AG04449 (cell line): Measurements from ENCODE around the gene SLC2A1.
A peak's percentile ranks its signal among the peaks of the same experiment; 100 is the strongest.

Source experiments
- CTCF ChIA-PET: fragments of 350-600 bp; formaldehyde crosslinking; extraction: SDS; loops from one replicate; lab custom pipeline; 2021; ENCODE audit warnings: antibody characterized with exemption; lab: Yijun Ruan, JAX
- POLR2A ChIA-PET: fragments of 400-600, 350-600 bp; formaldehyde crosslinking; extraction: SDS; loops from one replicate; lab custom pipeline; 2020; ENCODE audit warnings: antibody characterized with exemption, inconsistent platforms; lab: Yijun Ruan, JAX
- DNase-seq: peaks from one replicate; pipeline ENCODE4 v3.0.0-alpha.2; 2010; ENCODE audit warnings: low read depth, low spot score
- H3K4me3 ChIP-seq: 2 replicates; pipeline ENCODE4 v1.5.1; 2011; ENCODE audit warnings: low read depth, mild to moderate bottlenecking, control low read depth, low read length
- CTCF ChIP-seq: IDR thresholded peaks from one replicate; pipeline ENCODE4 v1.5.1; 2011; ENCODE audit warnings: mild to moderate bottlenecking, moderate library complexity, low read length, control low read depth, inconsistent platforms; ENCODE audit not compliant: insufficient read depth; ENCODE audit errors: missing control alignments

SLC2A1 gene

GRCh38 chr1:42953182-42954180, 5.2 kb downstream of the SLC2A1 start:
- H3K4me3 ChIP-seq: no peak overlapping the region

GRCh38 chr1:42952303-42953001, 6.2 kb downstream of the SLC2A1 start:
- TF ChIP-seq CTCF: no peak
- ChIA-PET POLR2A (interaction anchor here (0.9 to 2.3 kb wide), 4 partner anchors 11 to 106 kb away, joined by 3 to 11 read pairs (median 4); no protein-coding TSS in a partner anchor), CTCF (interaction anchor here (0.8 to 5.6 kb wide), 6 partner anchors 9 to 121 kb away, joined by 3 to 44 read pairs (median 4); no protein-coding TSS in a partner anchor)
- no peak overlapping the region for H3K4me3 ChIP-seq
- DNase-seq: no peak

More at GRCh38 chr1:42953182-42954180, 5.2 kb downstream of the SLC2A1 start:
- ChIA-PET POLR2A (interaction anchor here (0.7 to 2.3 kb wide), 6 partner anchors 9 to 105 kb away, joined by 3 to 11 read pairs (median 3); no protein-coding TSS in a partner anchor), CTCF (interaction anchor here (0.9 to 5.6 kb wide), 4 partner anchors 10 to 120 kb away, joined by 4 to 44 read pairs (median 6); no protein-coding TSS in a partner anchor)
- DNase-seq: no peak
- TF ChIP-seq CTCF: no peak

GRCh38 chr1:42951588-42951987, 7.1 kb downstream of the SLC2A1 start:
- POLR2A ChIA-PET: interaction anchor here (2.3 kb wide), 1 partner anchor 10 kb away, joined by 11 read pairs; no protein-coding TSS in a partner anchor

GRCh38 chr1:42950116-42950481, 8.6 kb downstream of the SLC2A1 start:
- H3K4me3 ChIP-seq: peak overlapping the region; percentile 8; the same call in 1 of the 2 replicates
- DNase-seq: no peak
- POLR2A ChIA-PET: interaction anchor here (0.6 to 3.0 kb wide), 7 partner anchors 8 to 184 kb away, joined by 3 to 14 read pairs (median 5); partner anchors contain the start of gene SLC2A1
- no peak for TF ChIP-seq CTCF
- CTCF ChIA-PET: interaction anchor here (1.2 to 5.6 kb wide), 4 partner anchors 13 to 124 kb away, joined by 3 to 44 read pairs (median 4); no protein-coding TSS in a partner anchor

More at GRCh38 chr1:42951588-42951987, 7.1 kb downstream of the SLC2A1 start:
- no peak overlapping the region for H3K4me3 ChIP-seq
- DNase-seq: no peak
- TF ChIP-seq CTCF: no peak
- CTCF ChIA-PET: interaction anchor here (1.4 to 5.6 kb wide), 5 partner anchors 16 to 122 kb away, joined by 3 to 44 read pairs (median 4); no protein-coding TSS in a partner anchor

GRCh38 chr1:42949312-42950115, 9.2 kb downstream of the SLC2A1 start:
- ChIA-PET POLR2A (interaction anchor here (0.6 to 3.0 kb wide), 8 partner anchors 7 to 183 kb away, joined by 3 to 14 read pairs (median 4); partner anchors contain the start of gene SLC2A1), CTCF (interaction anchor here (1.2 to 5.6 kb wide), 3 partner anchors 12 to 124 kb away, joined by 3 to 44 read pairs (median 4); no protein-coding TSS in a partner anchor)
- TF ChIP-seq CTCF: no peak
- no peak for DNase-seq
- H3K4me3 ChIP-seq: no peak overlapping the region; the same call in none of the 2 replicates
